Esophagus squamous epithelium (tissue), 4 donors: ENCODE results near the gene CTSD.

Experiments used
- POLR2A ChIP-seq, 4 donors: fragments of 450-650 bp; IDR thresholded peaks; one replicate each; pipeline ENCODE4 v1.6.1; 2017; ENCODE audit warnings: antibody characterized with exemption in 4 of 4, mild to moderate bottlenecking in 4 of 4, moderate library complexity in 3 of 4
- TF ChIP-seq, protein P1 (sequence below), 6 experiments: fragments of 450-650 bp in 4 of 6; fragments of 200-600 bp in 2 of 6; sonication (generic) in 2 of 6; IDR thresholded peaks; one replicate each; pipeline ENCODE4 v1.5.1; 2016 to 2019; ENCODE audit warnings: antibody characterized with exemption in 6 of 6, mild to moderate bottlenecking in 4 of 6, moderate library complexity in 4 of 6

DNA sequence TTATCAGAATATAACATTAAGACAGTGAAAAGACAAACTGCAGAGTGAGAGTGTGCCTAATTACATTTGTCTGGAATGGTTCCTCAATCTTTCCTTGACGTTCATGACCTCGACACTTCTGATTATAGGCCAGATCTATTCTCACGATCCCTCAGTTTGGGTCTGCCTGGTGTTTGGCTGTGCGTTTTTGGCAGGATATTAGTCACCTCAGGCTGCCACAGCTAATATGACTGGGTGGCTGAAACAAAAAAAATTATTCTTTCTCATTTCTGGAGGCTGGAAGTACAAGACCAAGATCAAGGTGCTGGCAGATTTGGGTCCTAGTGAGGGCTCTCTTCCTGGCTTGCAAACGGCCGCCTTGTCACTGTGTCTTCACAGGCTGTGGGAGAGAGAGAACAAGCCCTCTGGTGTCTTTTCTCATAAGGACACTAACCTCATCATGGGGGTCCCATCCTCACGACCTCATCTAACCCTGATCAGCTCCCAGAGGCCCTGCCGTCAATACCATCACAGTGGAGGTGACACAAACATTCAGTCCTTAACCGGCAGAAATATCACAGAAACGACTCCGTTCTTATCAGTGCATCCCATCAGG is 36.5 kb downstream of the CTSD start:
- TF ChIP-seq, protein P1, sequence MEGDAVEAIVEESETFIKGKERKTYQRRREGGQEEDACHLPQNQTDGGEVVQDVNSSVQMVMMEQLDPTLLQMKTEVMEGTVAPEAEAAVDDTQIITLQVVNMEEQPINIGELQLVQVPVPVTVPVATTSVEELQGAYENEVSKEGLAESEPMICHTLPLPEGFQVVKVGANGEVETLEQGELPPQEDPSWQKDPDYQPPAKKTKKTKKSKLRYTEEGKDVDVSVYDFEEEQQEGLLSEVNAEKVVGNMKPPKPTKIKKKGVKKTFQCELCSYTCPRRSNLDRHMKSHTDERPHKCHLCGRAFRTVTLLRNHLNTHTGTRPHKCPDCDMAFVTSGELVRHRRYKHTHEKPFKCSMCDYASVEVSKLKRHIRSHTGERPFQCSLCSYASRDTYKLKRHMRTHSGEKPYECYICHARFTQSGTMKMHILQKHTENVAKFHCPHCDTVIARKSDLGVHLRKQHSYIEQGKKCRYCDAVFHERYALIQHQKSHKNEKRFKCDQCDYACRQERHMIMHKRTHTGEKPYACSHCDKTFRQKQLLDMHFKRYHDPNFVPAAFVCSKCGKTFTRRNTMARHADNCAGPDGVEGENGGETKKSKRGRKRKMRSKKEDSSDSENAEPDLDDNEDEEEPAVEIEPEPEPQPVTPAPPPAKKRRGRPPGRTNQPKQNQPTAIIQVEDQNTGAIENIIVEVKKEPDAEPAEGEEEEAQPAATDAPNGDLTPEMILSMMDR (IDR thresholded peaks at IDR 0.05) = no peak
- no peak for TF ChIP-seq POLR2A (IDR thresholded peaks at IDR 0.05)
